Measurements from ENCODE around the gene KNDC1. TPM values are rescaled to one million over a fixed set of nuclear protein-coding genes. Genes with fewer than 3 reads are reported as not detected.

The KNDC1 gene
- total and polyA plus RNA-seq, 8 donors: 0.05 to 1.7 (median 0.58) TPM; not detected in 1

DNA sequence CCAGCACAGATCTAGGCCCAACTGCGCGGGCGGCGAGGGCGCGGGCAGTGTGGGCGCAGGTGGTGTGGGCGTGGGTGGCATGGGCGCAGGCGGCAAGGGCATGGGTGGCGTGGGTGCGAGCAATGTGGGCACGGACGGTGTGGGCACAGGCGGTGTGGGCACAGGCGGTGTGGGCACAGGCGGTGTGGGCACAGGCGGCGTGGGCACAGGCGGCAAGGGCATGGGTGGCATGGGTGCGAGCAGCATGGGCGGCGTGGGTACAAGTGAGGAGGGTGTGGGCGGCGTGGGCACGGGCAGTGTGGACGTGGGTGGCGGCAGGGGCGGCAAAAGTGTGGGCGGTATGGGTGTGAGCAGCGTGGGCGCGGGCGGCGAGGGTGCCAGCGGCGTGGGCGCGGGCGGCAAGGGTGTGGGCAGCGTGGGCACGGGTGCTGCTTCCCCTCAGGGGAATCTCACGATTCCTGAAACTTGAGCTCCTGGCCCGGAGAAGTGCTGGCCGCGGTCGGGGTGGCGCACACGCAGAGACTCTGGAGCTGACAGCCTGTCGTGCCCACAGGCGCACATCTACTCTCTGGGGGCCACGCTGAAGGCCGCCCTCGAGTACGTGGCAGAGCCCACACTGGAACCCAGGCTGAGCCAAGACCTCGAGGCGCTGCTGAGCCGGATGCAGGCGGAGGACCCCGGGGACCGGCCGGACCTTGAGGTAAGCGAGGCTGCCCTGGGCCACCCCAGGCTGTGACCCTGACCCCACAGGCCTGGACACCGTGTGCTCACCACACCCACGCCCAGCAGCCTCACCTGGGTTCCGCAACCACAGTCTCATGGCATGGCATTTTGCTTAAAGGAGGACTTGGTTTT lies 23.0 kb downstream of the KNDC1 start:
- no peaks in the 10 kb centered on the region for H3K9me3 ChIP-seq
- TF ChIP-seq EP300 (IDR thresholded peaks at IDR 0.05): no peak
- WGBS, 5 donors: 91 to 94% (median 92%) methylated on average over 54 to 66 of the region's 66 CpGs
- no peak for DNase-seq
- H3K27me3 ChIP-seq: peaks cover 0 to 42% (median 0%) of the 10 kb centered on the region in 3 donors
- intact Hi-C loops (cut with DNase I; ENCODE audit: low total_unique reads): no loop called here
- H3K36me3 ChIP-seq: no peaks in the 10 kb centered on the region
- H3K4me1 ChIP-seq: no peaks in the 10 kb centered on the region
- H3K4me3 ChIP-seq: no peak overlapping the region
- no peak overlapping the region for H3K27ac ChIP-seq

DNA sequence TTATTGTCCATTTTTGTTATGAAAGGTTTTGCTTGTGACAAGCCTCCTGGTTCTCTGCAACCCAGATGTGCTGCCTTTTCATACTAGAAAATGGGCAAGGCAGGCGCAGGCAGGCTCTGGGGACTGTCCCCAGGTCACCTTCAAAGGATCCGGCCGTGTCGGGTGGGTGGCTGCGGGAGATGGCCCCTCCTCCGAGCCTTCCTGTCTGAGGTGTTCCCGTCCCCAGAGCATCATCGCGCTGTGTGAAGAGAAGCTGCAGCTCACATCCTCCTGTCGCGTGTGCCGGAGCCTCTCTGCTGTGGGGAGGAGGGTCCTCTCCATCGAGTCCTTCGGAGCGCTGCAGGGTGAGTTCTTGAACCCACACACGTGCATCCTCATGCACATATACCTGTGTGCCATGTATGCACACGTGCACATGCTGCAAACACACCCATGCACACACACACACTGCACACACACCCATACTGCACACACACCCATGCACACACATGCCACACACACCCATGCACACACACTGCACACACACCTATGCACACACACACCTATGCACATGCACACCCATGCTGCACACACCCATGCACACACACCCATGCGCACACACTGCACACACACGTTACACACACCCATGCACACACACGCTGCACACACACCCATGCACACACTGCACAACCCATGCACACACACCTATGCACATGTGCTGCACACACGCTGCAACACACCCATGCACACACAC lies 23.8 kb downstream of the KNDC1 start:
- no peak for DNase-seq
- Histone ChIP-seq H3K36me3 (no peaks in the 10 kb centered on the region), H3K27me3 (peaks cover 0 to 49% (median 0%) of the 10 kb centered on the region in 3 donors), H3K4me3 (no peak overlapping the region), H3K4me1 (no peaks in the 10 kb centered on the region), H3K27ac (no peak overlapping the region), H3K9me3 (no peaks in the 10 kb centered on the region)
- intact Hi-C loops (cut with DNase I; ENCODE audit: low total_unique reads): no loop called here
- TF ChIP-seq EP300 (IDR thresholded peaks at IDR 0.05) (no peak), CTCF (IDR thresholded peaks at IDR 0.05) (no peak), POLR2AphosphoS5 (IDR thresholded peaks at IDR 0.05) (no peak), POLR2A (IDR thresholded peaks at IDR 0.05) (no peak)
- 85 to 89% (median 88%) methylated on average over 21 of the region's 21 CpGs for WGBS, 5 donors

- no peak for DNase-seq
- H3K36me3 ChIP-seq: no peaks in the 10 kb centered on the region
- H3K9me3 ChIP-seq: no peaks in the 10 kb centered on the region
- WGBS, 5 donors: 87 to 92% (median 87%) methylated on average over 22 to 23 of the region's 23 CpGs
- H3K4me1 ChIP-seq: no peaks in the 10 kb centered on the region
- H3K27ac ChIP-seq: no peak overlapping the region
- TF ChIP-seq EP300 (IDR thresholded peaks at IDR 0.05) (no peak), POLR2A (IDR thresholded peaks at IDR 0.05) (no peak), CTCF (IDR thresholded peaks at IDR 0.05) (no peak), POLR2AphosphoS5 (IDR thresholded peaks at IDR 0.05) (no peak)
- no peak overlapping the region for H3K4me3 ChIP-seq
- intact Hi-C loops (cut with DNase I; ENCODE audit: low total_unique reads): no loop called here
- peaks cover 0 to 59% (median 3%) of the 10 kb centered on the region in 3 donors for H3K27me3 ChIP-seq
Observed at GRCh38 chr10:133184591-133185244, 24.7 kb downstream of the KNDC1 start.

DNA sequence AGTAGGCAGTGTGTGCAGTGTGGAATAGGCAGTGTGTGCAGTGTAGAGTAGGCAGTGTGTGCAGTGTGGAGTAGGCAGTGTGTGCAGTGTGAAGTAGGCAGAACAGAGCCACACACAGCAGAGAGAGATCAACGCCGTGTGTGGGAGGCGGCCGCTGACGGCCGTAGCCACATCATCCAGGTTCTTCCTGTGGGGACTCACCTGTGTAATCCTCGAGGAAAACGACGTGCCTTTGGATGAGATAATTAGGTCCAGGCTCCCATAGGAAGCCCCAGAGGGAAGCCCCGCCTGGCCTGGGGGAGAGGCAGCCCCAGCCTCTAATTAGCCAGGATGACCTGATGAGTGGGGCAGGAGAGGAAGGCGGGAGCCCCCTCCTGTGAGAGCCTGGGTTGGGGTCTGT lies 25.4 kb downstream of the KNDC1 start:
- Histone ChIP-seq H3K4me1 (no peaks in the 10 kb centered on the region), H3K27me3 (peaks cover 0 to 58% (median 3%) of the 10 kb centered on the region in 3 donors), H3K36me3 (no peaks in the 10 kb centered on the region), H3K4me3 (no peak overlapping the region), H3K27ac (no peak overlapping the region), H3K9me3 (no peaks in the 10 kb centered on the region)
- DNase-seq: no peak
- 76 to 92% (median 77%) methylated on average over 9 to 11 of the region's 11 CpGs for WGBS, 5 donors
- intact Hi-C loops (cut with DNase I; ENCODE audit: low total_unique reads): no loop called here
- no peak for TF ChIP-seq POLR2AphosphoS5 (IDR thresholded peaks at IDR 0.05)
- no peak for TF ChIP-seq CTCF (IDR thresholded peaks at IDR 0.05)
- no peak for TF ChIP-seq POLR2A (IDR thresholded peaks at IDR 0.05)
- no peak for TF ChIP-seq EP300 (IDR thresholded peaks at IDR 0.05)
